ENCODE measurements around the gene ARHGAP40. TPM values are rescaled to one million over a fixed set of nuclear protein-coding genes. Genes with fewer than 3 reads are reported as not detected.

The ARHGAP40 gene
- total and polyA plus RNA-seq, 2 of the 8 experiments (the other 6 are each of a cell fraction or from before 2014, with no cell fraction given), result 0.74 to 1.4 TPM

- Histone ChIP-seq H2AK5ac (ENCODE audit: low read depth, low read length) (no peak overlapping the region), H3K36me3 (ENCODE audit: control insufficient read depth in 2 of 4, insufficient read depth in 4 of 4, low read length in 3 of 4) (no peaks in the 10 kb centered on the region), H3K4me1 (replicated peaks in 1 of 4; ENCODE audit: control insufficient read depth in 3 of 4, insufficient read depth in 4 of 4, low read length in 3 of 4) (peaks cover 2 to 17% (median 10%) of the 10 kb centered on the region in 4 experiments; a peak in 5 of 7 replicates), H3K4me3 (ENCODE audit: extremely low read depth in 1 of 4, insufficient read depth in 2 of 4, low read depth in 3 of 4, low read length in 4 of 4) (no peak overlapping the region), H3K56ac (replicated peaks; ENCODE audit: insufficient read length, low read depth, low read length) (no peak overlapping the region), H3K79me2 (ENCODE audit: control insufficient read depth in 1 of 2, insufficient read depth in 2 of 2, low read length in 2 of 2) (no peaks in the 10 kb centered on the region), H3K14ac (ENCODE audit: insufficient read length) (no peak overlapping the region), H3K18ac (ENCODE audit: extremely low read depth, low read length) (no peak overlapping the region), H3K4ac (replicated peaks; ENCODE audit: insufficient read length, low read depth, low read length) (no peak overlapping the region), H3K27me3 (replicated peaks in 1 of 4; ENCODE audit: control insufficient read depth in 3 of 4, extremely low read depth in 1 of 4, insufficient read depth in 3 of 4, low read length in 3 of 4) (peaks cover 3 to 36% (median 17%) of the 10 kb centered on the region in 4 experiments), H4K8ac (ENCODE audit: extremely low read depth, insufficient read depth, low read length) (no peak overlapping the region), H3K27ac (ENCODE audit: low read depth, low read length) (no peak overlapping the region), H3K23ac (ENCODE audit: insufficient read length) (no peak overlapping the region), H2BK20ac (ENCODE audit: low read length) (no peak overlapping the region), H2AFZ (ENCODE audit: low read length) (no peak overlapping the region), H4K20me1 (replicated peaks in 1 of 2; ENCODE audit: control insufficient read depth in 1 of 2, insufficient read depth in 2 of 2, low read length in 2 of 2) (no peaks in the 10 kb centered on the region), H3K9ac (replicated peaks in 1 of 4; ENCODE audit: extremely low read depth in 1 of 4, low read depth in 3 of 4, low read length in 3 of 4) (no peak overlapping the region), H2BK120ac (replicated peaks; ENCODE audit: low read depth, low read length) (no peak overlapping the region), H2BK15ac (ENCODE audit: low read length) (no peak overlapping the region), H2BK5ac (ENCODE audit: low read depth, low read length) (no peak overlapping the region), H2BK12ac (ENCODE audit: low read depth, low read length) (no peak overlapping the region), H3K79me1 (ENCODE audit: low read depth, low read length) (no peaks in the 10 kb centered on the region), H4K91ac (replicated peaks; ENCODE audit: insufficient read length, low read length) (no peak overlapping the region), H3K23me2 (ENCODE audit: low read depth, low read length) (peaks cover 6% of the 10 kb centered on the region), H3K4me2 (ENCODE audit: insufficient read depth in 1 of 2, low read depth in 2 of 2, low read length in 2 of 2) (no peak overlapping the region; a peak in 1 of 4 replicates), H3K9me3 (ENCODE audit: insufficient read depth in 2 of 2, low read depth in 1 of 2, low read length in 1 of 2) (no peaks in the 10 kb centered on the region), H4K5ac (ENCODE audit: insufficient read length, low read depth, low read length) (no peak overlapping the region)
- FAIRE-seq (no peak), DNase-seq (ENCODE audit: low read depth in 1 of 2, low spot score in 2 of 2) (no peak)
- CTCF ChIA-PET (ENCODE audit: partially characterized antibody), result interaction anchor here (1.1 to 7.7 kb wide), 8 partner anchors 13 to 78 kb away, joined by 3 to 80 read pairs (median 10); partner anchors contain the start of gene SLC32A1
- WGBS, 2 experiments (ENCODE audit: extremely low coverage in 1 of 2, insufficient coverage in 1 of 2, insufficient read length in 1 of 2, insufficient replicate concordance in 2 of 2, low coverage in 1 of 2, low lambda C conversion rate in 2 of 2, missing lambda C conversion rate in 1 of 2), result 88% methylated on average over 3 of the region's 3 CpGs; no CpG with 5 or more reads in 1 of the 2 experiments
- POLR2A ChIA-PET (ENCODE audit: partially characterized antibody), result no interaction called here
- no peak for TF ChIP-seq HDAC2 (IDR thresholded peaks at IDR 0.05; ENCODE audit: borderline replicate concordance in 1 of 2, low read depth in 2 of 2, low read length in 2 of 2)
- no peak for TF ChIP-seq TEAD4 (IDR thresholded peaks at IDR 0.05; ENCODE audit: low read depth, low read length)
- no peak for TF ChIP-seq CHD2 (IDR thresholded peaks at IDR 0.05; ENCODE audit: low read length)
- no peak for TF ChIP-seq MAFK (IDR thresholded peaks at IDR 0.05; ENCODE audit: low read depth, low read length)
- no peak for TF ChIP-seq FOSL1 (IDR thresholded peaks at IDR 0.05; ENCODE audit: insufficient read depth, low read depth, low read length)
- TF ChIP-seq RBBP5 (IDR thresholded peaks at IDR 0.05; ENCODE audit: borderline replicate concordance, low read depth, low read length), result no peak
Observed at GRCh38 chr20:38672504-38672903, 70.9 kb downstream of the ARHGAP40 start.

Measured in H1 (cell line).